H9 (cell line): ENCODE results near the gene PLEKHA7. TPM values are rescaled to one million over a fixed set of nuclear protein-coding genes. Genes with fewer than 3 reads are reported as not detected.

ENCODE experiments used
- DNase-seq: peaks from one replicate; pipeline ENCODE4 v3.0.0-alpha.2; 2017
- H2AFZ ChIP-seq: one replicate; pipeline ENCODE4 v1.6.1; 2013; ENCODE audit warnings: mild to moderate bottlenecking, low read length, control low read depth, moderate library complexity
- H2AK5ac ChIP-seq: 2 replicates; pipeline ENCODE4 v1.6.1; 2013; ENCODE audit warnings: low read length, control low read depth, mixed read lengths; ENCODE audit not compliant: insufficient read length
- H2BK120ac ChIP-seq: one replicate; pipeline ENCODE4 v1.6.1; 2013; ENCODE audit warnings: low read depth, mild to moderate bottlenecking, low read length, control low read depth, inconsistent platforms; ENCODE audit not compliant: poor library complexity, severe bottlenecking
- H2BK12ac ChIP-seq: 2 replicates; pipeline ENCODE4 v1.6.1; 2013; ENCODE audit warnings: low read length, control low read depth, mixed read lengths, low read depth; ENCODE audit not compliant: insufficient read length
- H2BK15ac ChIP-seq: 2 replicates; pipeline ENCODE4 v1.6.1; 2013; ENCODE audit warnings: low read depth, low read length, control low read depth
- H2BK20ac ChIP-seq: one replicate; pipeline ENCODE4 v1.6.1; 2013; ENCODE audit warnings: low read depth, mild to moderate bottlenecking, low read length, control low read depth, inconsistent platforms; ENCODE audit not compliant: poor library complexity, severe bottlenecking
- H2BK5ac ChIP-seq: 2 replicates; pipeline ENCODE4 v1.6.1; 2013; ENCODE audit warnings: low read length, control low read depth, mixed read lengths; ENCODE audit not compliant: insufficient read length
- H3K14ac ChIP-seq: 2 replicates; pipeline ENCODE4 v1.6.1; 2013; ENCODE audit warnings: low read length, control low read depth; ENCODE audit not compliant: insufficient read depth
- H3K18ac ChIP-seq: 2 replicates; pipeline ENCODE4 v1.6.1; 2013; ENCODE audit warnings: low read depth, mild to moderate bottlenecking, mixed read lengths, low read length, control low read depth; ENCODE audit not compliant: insufficient read length
- H3K23ac ChIP-seq: 2 replicates; pipeline ENCODE4 v1.6.1; 2013; ENCODE audit warnings: low read length, control low read depth, mixed read lengths, low read depth; ENCODE audit not compliant: insufficient read length
- H3K23me2 ChIP-seq: 2 replicates; pipeline ENCODE4 v1.6.1; 2013; ENCODE audit warnings: low read depth, mild to moderate bottlenecking, mixed read lengths, low read length, control low read depth; ENCODE audit not compliant: insufficient read length, poor library complexity, severe bottlenecking
- H3K27ac ChIP-seq: 2 replicates; pipeline ENCODE4 v1.5.1; 2013; ENCODE audit warnings: low read length, control low read depth, mixed read lengths, low read depth; ENCODE audit not compliant: insufficient read length
- H3K27me3 ChIP-seq: 2 replicates; pipeline ENCODE4 v1.6.1; 2013; ENCODE audit warnings: low read length, control low read depth, inconsistent platforms; ENCODE audit not compliant: insufficient read depth
- H3K4ac ChIP-seq: 2 replicates; pipeline ENCODE4 v1.6.1; 2013; ENCODE audit warnings: low read depth, mild to moderate bottlenecking, control low read depth, inconsistent platforms, low read length, moderate library complexity
- H3K4me1 ChIP-seq: 2 replicates; pipeline ENCODE4 v1.6.1; 2013; ENCODE audit warnings: low read length, control low read depth, inconsistent platforms; ENCODE audit not compliant: insufficient read depth
- H3K4me2 ChIP-seq: 2 replicates; pipeline ENCODE4 v1.6.1; 2013; ENCODE audit warnings: low read length, control low read depth, mixed read lengths; ENCODE audit not compliant: insufficient read length, insufficient read depth
- H3K56ac ChIP-seq: 2 replicates; pipeline ENCODE4 v1.6.1; 2013; ENCODE audit warnings: low read depth, mild to moderate bottlenecking, mixed read lengths, low read length, control low read depth; ENCODE audit not compliant: insufficient read length
- H3K79me1 ChIP-seq: 2 replicates; pipeline ENCODE4 v1.6.1; 2013; ENCODE audit warnings: low read depth, mild to moderate bottlenecking, moderate library complexity, low read length, control low read depth, inconsistent platforms; ENCODE audit not compliant: insufficient read depth, poor library complexity, severe bottlenecking
- H3K79me2 ChIP-seq: 2 replicates; pipeline ENCODE4 v1.6.1; 2013; ENCODE audit warnings: low read length, control low read depth, inconsistent platforms; ENCODE audit not compliant: insufficient read depth
- H3K9ac ChIP-seq: 2 replicates; pipeline ENCODE4 v1.6.1; 2013; ENCODE audit warnings: low read length, control low read depth, mixed read lengths; ENCODE audit not compliant: insufficient read length; ENCODE audit errors: extremely low read depth
- H3K9me3 ChIP-seq: one replicate; pipeline ENCODE4 v1.6.1; 2013; ENCODE audit warnings: low read depth, low read length, inconsistent platforms; ENCODE audit not compliant: control insufficient read depth
- H3T11ph ChIP-seq: one replicate; pipeline ENCODE4 v1.6.1; 2013; ENCODE audit warnings: mild to moderate bottlenecking, low read length, control low read depth, inconsistent platforms
- H4K20me1 ChIP-seq: one replicate; pipeline ENCODE4 v1.6.1; 2013; ENCODE audit not compliant: control insufficient read depth, insufficient read length, insufficient read depth
- H4K5ac ChIP-seq: 2 replicates; pipeline ENCODE4 v1.6.1; 2013; ENCODE audit warnings: low read depth, mild to moderate bottlenecking, mixed read lengths, low read length, control low read depth; ENCODE audit not compliant: insufficient read length
- H4K8ac ChIP-seq: replicated peaks from 2 replicates; pipeline ENCODE4 v1.6.1; 2013; ENCODE audit warnings: low read length, control low read depth, mixed read lengths, low read depth; ENCODE audit not compliant: insufficient read length
- H4K91ac ChIP-seq: 2 replicates; pipeline ENCODE4 v1.6.1; 2013; ENCODE audit warnings: low read depth, mild to moderate bottlenecking, moderate library complexity, mixed read lengths, low read length, control low read depth; ENCODE audit not compliant: insufficient read length
- H3K27ac Mint-ChIP-seq, 3 experiments: 2 replicates in 2 of 3; 3 replicates in 1 of 3; pipeline ENCODE4 v1.8.0; 2020 to 2021; ENCODE audit warnings: mixed read lengths in 3 of 3, mild to moderate bottlenecking in 1 of 3, moderate library complexity in 1 of 3
- H3K27me3 Mint-ChIP-seq: 2 replicates; pipeline ENCODE4 v1.8.0; 2021; ENCODE audit warnings: low read depth, mild to moderate bottlenecking, moderate library complexity, mixed read lengths
- H3K36me3 Mint-ChIP-seq, 3 experiments: 2 replicates in 2 of 3; 3 replicates in 1 of 3; pipeline ENCODE4 v1.8.0; 2020 to 2021; ENCODE audit warnings: low read depth in 3 of 3, mixed read lengths in 3 of 3; ENCODE audit not compliant: insufficient read depth in 1 of 3
- H3K4me1 Mint-ChIP-seq, 2 experiments: 2 replicates each; pipeline ENCODE4 v1.8.0; 2020; ENCODE audit warnings: mixed read lengths in 2 of 2
- H3K4me3 Mint-ChIP-seq, 2 experiments: 2 replicates in 1 of 2; 3 replicates in 1 of 2; pipeline ENCODE4 v1.8.0; 2020 to 2021; ENCODE audit warnings: mild to moderate bottlenecking in 2 of 2, mixed read lengths in 2 of 2, moderate library complexity in 1 of 2
- H3K9me3 Mint-ChIP-seq, 2 experiments: 2 replicates in 1 of 2; 3 replicates in 1 of 2; pipeline ENCODE4 v1.8.0; 2020; ENCODE audit warnings: mild to moderate bottlenecking in 2 of 2, mixed read lengths in 2 of 2, moderate library complexity in 1 of 2
- WGBS: extraction: QIAGEN DNeasy Blood & Tissue Kit; methylation state at CpG from one replicate; pipeline ENCODE4 v1.1.7; 2013; ENCODE audit warnings: missing lambda C conversion rate, low lambda C conversion rate, mixed read lengths; ENCODE audit not compliant: insufficient read length; ENCODE audit errors: extremely low coverage; 5-methylcytosine and 5-hydroxymethylcytosine counted together
- total RNA-seq: library from RNA; stranded (reverse); gene quantifications from 2 replicates; pipeline ENCODE4 v1.2.1, GENCODE V29; 2021
- TF ChIP-seq, protein P1 (sequence below): fragments of 200-600 bp; sonication (generic); conservative IDR thresholded peaks from 3 replicates; pipeline ENCODE4 v1.8.0; 2021; ENCODE audit warnings: antibody characterized with exemption, mild to moderate bottlenecking

Gene PLEKHA7
- total RNA-seq, 1 experiment from 2014 or later = 21.0 TPM

DNA sequence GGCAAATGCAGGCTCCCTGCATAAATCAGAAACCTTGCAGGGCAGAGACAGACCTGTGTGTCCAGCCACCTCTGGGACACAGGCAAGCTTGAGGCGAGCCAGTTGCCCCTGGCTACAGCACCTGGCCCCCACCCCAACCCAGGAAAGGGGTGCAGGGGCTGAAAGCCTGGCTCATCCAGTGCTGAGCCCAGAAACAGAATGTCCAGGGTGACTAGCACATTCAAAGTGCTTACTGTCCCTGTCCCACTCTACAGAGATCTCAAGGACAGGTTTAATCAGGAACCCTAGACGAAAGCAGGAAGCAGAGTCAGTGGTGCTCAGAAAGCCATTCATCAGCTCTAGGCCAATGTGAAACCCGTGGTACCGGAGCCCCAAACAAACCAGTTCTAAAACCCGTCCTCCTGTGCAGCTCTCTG is 31.9 kb downstream of the PLEKHA7 start:
- no peak overlapping the region for H3K23ac ChIP-seq
- H2BK5ac ChIP-seq = no peak overlapping the region
- H4K20me1 ChIP-seq = peaks cover 2% of the 10 kb centered on the region
- no peak overlapping the region for H3K14ac ChIP-seq
- no peak overlapping the region for H3T11ph ChIP-seq
- no peak overlapping the region for H3K18ac ChIP-seq
- H3K4me1 ChIP-seq = peaks cover 10% of the 10 kb centered on the region
- DNase-seq = no peak
- WGBS = no CpG with 5 or more reads among the region's 5 CpGs
- H2BK20ac ChIP-seq = no peak overlapping the region
- no peaks in the 10 kb centered on the region for H3K79me1 ChIP-seq
- no peak overlapping the region for H3K56ac ChIP-seq
- Mint-ChIP-seq H3K27ac (peak overlapping the region in 2 of 3 experiments; percentile 59 to 76; a peak in 3 of 7 replicates), H3K4me3 (no peak overlapping the region), H3K36me3 (no peaks in the 10 kb centered on the region), H3K9me3 (no peaks in the 10 kb centered on the region), H3K4me1 (peaks cover 56 to 75% of the 10 kb centered on the region in 2 experiments), H3K27me3 (no peaks in the 10 kb centered on the region)
- H3K4me2 ChIP-seq = no peak overlapping the region
- no peak overlapping the region for H2BK120ac ChIP-seq
- no peak overlapping the region for H3K9ac ChIP-seq
- no peak overlapping the region for H2AK5ac ChIP-seq
- no peak overlapping the region for H2BK15ac ChIP-seq
- no peaks in the 10 kb centered on the region for H3K79me2 ChIP-seq
- no peak overlapping the region for H3K4ac ChIP-seq
- no peak overlapping the region for H2BK12ac ChIP-seq
- no peak overlapping the region for H4K91ac ChIP-seq
- H3K27ac ChIP-seq = no peak overlapping the region
- H4K5ac ChIP-seq = no peak overlapping the region
- H3K9me3 ChIP-seq = no peaks in the 10 kb centered on the region
- TF ChIP-seq, protein P1, sequence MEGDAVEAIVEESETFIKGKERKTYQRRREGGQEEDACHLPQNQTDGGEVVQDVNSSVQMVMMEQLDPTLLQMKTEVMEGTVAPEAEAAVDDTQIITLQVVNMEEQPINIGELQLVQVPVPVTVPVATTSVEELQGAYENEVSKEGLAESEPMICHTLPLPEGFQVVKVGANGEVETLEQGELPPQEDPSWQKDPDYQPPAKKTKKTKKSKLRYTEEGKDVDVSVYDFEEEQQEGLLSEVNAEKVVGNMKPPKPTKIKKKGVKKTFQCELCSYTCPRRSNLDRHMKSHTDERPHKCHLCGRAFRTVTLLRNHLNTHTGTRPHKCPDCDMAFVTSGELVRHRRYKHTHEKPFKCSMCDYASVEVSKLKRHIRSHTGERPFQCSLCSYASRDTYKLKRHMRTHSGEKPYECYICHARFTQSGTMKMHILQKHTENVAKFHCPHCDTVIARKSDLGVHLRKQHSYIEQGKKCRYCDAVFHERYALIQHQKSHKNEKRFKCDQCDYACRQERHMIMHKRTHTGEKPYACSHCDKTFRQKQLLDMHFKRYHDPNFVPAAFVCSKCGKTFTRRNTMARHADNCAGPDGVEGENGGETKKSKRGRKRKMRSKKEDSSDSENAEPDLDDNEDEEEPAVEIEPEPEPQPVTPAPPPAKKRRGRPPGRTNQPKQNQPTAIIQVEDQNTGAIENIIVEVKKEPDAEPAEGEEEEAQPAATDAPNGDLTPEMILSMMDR = no peak
- H4K8ac ChIP-seq = no peak overlapping the region
- H2AFZ ChIP-seq = no peak overlapping the region
- H3K23me2 ChIP-seq = no peaks in the 10 kb centered on the region
- no peaks in the 10 kb centered on the region for H3K27me3 ChIP-seq
